Activated T-cell treated with anti-CD3 and anti-CD28 coated beads for 4 hours (primary cell): Measurements from ENCODE around the gene IGFLR1.

ENCODE experiments used
- DNase-seq: peaks from one replicate; pipeline ENCODE4 v3.0.0-alpha.2; 2020

Gene IGFLR1

DNA sequence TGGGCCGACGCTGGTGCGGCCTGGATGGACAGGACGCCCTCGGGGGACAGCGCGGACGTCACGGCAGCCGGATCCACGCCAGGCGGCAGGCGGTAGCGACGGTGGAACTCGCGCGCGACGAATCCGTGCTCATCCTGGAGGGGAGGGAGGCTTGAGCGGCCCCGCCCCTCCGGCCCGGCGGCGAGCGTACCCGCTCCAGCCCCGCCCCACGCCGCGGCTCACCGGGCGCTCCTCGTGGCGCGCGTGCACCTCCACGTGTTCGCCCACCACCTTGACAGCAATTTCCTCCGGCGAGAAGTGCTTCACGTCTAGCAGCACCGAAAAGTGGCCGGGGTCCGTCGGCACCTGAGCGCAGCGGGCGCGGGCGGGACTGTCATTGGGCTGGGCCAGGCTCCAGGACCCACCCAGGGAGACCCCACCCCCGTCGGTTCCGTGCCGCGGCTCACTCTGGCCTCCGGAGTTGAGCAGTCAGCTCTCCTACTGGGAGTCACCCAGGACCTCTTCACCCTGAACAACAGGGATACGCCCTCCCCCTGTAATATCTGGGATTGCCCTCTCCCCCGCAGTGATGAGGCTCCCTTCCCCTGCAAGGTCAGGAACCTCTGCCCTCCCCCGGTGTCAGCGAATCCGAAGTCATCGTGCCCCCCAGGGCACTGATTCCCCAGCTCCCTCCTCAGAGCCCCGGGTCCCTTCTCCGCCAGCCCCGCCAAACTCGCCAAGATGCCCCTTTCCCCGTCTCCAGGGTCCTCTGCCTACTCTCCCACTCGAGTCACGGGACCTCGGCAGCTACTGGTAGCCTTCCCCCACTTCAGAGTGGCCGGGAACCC, 13.5 kb upstream of the IGFLR1 start:
- peak; percentile 29 for DNase-seq

DNA sequence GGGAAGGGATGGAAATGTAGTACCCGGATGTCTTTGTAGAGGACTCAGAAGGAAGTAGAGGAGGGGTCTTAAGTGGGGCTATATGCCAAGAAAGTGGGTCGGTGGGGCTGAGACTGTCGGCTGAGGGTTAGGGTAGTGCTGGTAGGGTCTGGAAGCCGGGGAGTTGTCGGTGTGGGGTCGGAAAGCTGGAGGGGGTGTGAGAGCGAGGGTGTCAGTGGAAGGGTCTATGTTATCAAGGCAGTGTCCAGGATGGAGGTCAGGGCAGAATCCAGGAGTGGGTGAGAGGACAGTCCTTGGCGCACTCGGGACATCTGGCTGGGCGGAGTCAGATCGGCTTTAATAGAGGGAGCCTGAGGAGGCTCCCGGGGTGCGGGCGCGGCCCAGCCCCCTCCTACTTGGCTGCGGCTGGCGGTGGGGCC, 12.9 kb upstream of the IGFLR1 start:
- no peak for DNase-seq

DNA sequence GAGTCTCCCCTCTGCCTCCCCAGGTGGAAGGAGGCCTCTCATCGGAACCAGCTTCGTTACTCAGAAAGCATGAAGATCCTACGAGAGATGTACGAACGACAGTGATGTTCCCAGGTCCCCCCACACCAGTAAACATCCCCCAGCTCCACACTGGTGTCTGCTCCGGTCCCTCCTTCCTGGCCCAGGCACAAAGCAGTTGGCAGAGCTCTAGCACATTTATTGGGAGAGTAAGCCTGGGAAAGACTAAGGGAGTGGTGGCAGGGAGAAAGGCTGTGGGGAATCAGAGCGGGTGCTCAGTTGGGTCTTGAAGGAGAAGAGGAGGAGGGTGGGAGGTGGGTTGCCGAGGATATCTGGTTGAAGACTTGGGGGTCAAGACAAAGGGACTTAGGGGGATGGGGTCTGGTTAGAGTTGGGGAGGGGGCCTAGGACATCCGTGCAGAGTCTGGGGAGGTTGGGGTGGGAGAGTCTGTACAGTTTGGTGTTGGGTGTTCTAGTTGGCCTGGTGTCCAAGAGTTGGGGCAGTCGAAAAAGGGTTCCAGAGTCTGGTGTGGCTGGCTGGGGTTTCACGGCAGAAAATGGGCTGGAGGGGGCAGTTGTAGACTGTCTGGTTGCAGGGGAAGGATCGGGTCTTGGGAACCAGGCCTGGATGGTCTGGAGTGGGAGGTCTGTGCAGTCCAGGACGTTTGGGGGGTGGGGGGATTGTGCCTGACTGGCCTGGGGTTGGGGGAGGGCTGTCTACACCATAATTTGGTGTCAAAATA, 12.3 kb upstream of the IGFLR1 start:
- no peak for DNase-seq

DNA sequence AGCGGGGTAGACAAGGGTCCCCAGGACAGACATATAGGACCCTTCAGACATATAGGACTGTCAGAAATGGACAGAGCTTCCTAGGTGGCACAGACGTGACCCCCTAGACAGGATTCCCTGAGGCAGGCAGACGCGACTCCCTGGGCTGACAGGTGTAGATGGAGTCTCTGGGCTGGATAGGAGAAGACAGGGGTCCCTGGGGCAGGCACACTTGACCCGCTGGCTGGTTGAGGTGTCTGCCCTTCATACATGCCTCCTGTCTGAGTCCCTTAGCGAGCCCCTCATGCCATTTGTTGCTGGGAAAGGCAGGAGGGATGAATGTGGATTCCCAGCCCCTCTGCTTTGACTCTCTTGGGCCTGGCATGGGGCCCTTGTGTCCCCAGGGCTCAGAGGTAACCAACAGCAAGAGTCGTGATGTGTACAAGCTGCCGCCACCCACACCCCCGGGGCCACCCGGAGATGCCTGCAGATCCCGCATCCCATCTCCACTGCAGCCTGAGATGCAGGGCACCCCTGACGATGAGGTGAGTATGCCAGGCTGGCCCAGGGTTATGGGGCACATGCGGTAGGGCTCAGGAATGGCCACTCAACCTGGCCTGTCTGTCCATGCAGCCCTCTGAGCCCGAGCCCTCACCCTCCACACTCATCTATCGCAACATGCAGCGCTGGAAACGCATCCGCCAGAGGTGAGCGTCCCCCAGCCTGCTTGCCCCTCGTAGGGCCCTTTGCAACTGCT, 11.6 kb upstream of the IGFLR1 start:
- DNase-seq: no peak

DNA sequence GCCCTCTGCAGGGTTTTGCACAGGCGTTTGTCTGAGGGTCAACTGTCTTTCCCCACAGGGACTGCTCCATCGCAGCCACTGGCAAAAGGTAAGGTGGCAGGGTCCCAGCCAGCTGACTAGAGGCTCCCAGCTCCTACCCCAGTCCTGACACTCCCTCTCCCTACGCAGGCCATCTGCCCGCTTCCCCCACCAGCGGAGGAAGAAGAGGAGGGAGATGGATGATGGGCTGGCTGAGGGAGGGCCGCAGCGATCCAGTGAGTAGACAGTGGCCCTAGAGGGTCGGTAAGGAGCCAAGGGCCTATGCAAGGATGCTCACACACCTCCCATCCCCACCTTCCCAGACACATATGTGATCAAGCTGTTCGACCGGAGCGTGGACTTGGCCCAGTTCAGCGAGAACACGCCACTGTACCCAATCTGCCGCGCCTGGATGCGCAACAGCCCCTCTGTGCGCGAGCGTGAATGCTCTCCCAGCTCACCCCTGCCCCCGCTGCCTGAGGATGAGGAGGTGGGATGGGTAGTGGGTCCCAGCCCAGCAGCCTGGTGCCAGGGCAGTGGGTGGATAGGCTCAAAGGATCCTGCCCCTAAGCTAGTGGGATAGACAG, 10.6 kb upstream of the IGFLR1 start:
- DNase-seq: no peak

DNA sequence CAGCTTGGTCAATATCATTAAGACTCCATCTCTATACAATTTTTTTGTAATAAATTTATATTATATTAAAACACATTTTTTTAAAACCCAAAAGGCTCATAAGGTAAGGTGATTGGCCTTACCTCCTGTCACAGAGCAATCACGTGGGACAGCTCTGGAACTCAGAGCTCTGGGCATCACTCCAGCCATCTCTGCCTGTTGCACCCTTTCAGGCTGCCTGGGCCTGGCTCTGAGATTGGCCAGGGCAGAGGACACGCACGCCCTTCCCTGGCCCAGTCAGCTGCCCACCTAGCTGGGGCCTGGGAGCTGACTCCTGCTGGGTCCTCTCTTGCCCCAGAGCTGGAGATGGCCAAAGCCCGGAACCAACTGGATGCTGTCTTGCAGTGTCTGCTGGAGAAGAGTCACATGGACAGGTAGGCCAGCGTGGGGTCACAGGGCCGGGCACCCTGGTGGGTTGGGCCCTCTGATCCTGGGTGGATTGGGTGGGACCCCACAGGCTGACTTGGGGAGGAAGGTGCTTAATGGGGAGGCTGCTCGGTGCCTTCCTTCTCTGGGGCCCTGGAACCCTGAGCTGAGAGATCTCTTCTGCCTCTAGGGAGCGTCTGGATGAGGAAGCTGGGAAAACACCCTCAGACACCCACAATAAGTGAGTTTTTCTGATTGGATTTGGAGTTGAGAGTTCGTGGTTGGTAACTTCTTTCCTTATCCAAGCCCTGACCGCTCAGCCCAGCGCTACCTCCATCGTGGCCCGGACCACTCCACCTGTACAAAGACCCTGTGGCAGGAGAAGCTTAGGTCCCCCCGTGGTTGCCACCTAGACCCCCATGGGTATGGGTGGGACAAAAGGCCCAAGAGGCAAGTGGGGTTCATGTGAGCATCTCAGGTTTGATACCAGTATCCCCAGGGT, 9.8 kb upstream of the IGFLR1 start:
- DNase-seq: no peak

DNA sequence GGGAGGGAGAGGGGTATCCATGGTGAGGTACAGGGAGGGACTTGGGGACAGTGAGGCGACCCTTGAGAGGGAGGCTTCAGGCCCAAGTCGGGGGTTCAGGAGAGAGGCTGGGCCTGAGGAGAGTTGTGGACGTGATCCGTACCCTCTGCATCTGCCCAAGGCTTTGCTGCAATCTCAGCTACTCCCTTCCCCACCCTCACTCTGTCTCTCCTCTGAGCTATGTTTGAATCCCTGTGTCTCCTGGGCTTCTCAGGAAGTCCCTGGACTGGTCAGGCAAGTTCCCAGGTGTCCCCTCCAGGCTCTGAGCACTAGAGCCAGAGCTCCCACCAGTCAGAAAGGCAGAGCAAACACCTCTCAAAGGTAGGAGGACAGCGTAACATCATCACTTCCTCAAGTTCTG, 7.9 kb upstream of the IGFLR1 start:
- DNase-seq: no peak

DNA sequence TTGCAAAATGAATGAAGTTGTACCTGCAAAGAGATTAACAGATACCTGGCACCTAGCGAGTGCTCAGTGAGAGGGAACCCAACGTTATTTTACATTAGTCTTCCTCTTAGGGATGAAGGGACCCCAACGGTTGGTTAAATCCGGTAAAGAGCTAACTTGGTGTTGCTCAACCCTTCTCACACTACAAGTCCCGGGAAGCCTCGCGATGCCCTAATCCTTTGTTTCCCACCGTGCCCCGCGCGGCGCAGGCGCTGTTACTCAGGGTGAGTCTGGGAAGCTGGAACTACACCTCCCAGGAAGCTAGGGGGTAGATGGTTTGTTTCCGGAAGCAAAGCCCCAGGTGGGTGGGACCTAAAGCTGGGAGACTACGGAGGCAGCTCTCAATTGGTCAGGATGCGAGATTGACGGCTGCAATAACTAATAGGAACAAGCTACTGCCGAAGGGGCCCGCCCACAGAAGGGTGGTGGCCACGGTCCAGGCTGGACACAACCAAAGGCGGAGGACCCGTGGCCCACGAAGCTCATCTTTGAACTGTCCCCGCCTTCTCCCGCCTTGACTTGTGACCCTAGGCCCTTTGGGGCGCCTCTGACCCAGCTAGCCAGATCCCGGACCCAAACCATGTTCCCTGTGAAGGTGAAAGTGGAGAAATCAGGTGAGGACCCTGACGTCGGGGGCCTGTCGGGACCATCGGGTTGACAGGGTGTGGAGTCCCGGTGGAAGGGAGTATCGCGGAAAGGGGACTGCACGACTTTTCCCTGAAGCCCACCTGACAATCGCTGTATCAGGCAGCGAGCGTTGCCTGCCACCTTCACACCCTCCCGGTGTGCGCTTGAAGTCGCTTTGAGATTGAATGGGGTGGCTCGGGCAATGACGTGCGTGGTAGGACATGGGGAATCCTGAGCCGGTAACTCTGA, 6.1 kb upstream of the IGFLR1 start, which contains the start of gene LIN37:
Gene LIN37 (plus strand): TSS at position 471 of the 915 bp plus-strand sequence. CDS start 149 bp downstream, at position 620.
- peak; percentile 97 for DNase-seq

DNA sequence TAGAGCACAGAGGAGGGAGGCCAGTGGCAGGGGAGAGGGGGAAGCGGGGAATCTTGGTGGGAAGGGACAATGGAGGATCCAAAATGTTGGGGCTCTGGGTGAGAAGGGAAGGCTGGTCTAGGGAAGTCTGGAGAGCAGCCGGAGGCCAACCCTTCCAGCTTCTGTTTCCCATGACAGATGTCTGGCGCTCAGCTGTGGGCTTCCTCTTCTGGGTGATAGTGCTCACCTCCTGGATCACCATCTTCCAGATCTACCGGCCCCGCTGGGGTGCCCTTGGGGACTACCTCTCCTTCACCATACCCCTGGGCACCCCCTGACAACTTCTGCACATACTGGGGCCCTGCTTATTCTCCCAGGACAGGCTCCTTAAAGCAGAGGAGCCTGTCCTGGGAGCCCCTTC, 4.3 kb upstream of the IGFLR1 start:
- DNase-seq: no peak

DNA sequence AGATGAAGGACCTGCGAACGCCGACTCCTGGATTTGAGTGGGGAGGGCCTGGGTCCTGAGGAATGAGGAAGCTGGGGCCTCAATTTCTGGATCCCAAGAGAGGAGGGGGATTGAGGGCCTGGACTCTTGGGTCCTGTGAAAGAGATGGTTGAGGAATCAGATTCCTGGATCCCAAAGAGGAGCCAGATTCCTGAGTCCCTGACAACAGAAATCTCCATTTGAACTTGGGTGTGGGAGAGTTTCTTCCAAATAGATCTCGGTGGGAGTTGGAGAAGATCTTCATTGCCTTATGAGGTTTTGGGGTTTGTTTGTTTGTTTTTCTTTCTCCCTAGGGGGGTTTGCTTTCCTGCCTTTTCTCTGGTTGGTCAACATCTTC, 3.8 kb upstream of the IGFLR1 start:
- DNase-seq: no peak

DNA sequence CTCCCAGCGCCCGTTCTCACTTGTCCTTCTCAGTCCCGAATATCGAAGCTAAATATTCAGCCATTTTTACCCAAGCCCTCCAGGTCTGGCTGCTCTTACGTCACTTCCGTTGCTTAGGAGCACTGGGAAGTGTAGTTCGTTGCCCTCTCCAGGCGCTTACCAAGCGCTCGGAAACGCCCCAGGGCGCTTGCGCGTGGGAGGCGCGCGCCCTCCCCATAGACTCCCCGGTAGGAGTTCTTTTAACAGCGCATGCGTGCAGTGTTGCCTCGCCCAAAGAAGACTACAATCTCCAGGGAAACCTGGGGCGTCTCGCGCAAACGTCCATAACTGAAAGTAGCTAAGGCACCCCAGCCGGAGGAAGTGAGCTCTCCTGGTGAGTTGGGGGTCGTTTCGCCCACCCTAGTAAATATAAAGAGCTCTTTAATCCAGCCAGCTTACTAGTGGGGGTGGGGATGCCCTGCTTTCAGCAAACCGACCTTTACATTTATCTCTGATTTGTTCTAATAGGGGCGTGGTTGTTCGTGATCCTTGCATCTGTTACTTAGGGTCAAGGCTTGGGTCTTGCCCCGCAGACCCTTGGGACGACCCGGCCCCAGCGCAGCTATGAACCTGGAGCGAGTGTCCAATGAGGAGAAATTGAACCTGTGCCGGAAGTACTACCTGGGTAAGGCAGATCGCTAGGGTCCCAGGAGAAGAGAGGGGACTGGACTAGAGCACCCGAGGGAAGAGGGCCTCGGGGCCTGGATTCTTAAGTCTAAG, 3.3 kb upstream of the IGFLR1 start, which contains the start of the genes PSENEN and U2AF1L4:
Gene PSENEN (plus strand): TSS at position 324 of the 759 bp plus-strand sequence. CDS start 280 bp downstream, at position 604.
Gene U2AF1L4 (minus strand): TSS at position 91 of the 759 bp plus-strand sequence. CDS start 27 bp downstream, at position 64.
- peak; percentile 91 for DNase-seq

DNA sequence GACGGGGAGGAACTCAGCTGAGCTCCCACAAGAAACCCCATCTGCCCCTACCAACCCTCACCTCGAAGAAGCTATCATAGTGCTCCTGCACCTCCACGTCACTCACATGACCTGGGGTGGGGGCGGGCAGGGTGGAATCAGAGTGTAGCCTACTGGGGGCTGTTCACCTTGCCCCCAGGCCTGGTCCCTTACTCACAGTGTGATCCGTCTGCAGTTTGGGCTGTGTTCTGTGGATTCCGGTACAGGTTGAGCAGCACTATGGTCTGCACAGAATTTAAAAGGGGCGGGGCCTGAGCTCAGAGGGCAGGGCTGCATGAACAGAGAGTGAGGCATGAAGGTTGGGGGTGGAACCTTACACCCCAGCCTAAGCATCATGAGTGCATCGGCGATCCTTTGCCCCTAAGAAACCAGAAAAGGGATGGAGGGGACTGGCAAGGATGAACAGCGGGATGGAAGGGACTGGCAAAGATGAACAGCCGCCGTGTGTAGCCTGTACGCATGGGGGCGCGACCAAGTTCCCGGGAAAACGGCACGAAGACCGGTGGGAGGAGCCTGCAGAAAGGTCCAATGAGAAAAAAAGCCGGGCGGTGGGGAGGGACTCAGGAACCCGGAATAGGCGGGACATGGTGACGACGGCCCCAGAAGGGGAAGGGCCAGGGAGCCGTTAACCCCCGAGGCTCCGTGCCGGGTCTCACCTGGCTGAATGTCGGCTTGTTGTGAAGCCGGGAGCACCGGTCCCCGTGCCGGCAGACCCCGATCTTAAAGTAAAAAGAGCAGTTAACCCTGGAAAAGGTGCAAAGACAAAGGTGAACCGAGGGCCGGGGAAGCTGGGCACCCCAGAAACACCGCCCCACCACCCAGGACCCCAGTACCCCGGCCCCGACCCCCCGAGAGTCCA, 2.4 kb upstream of the IGFLR1 start:
- DNase-seq: peak; percentile 90

DNA sequence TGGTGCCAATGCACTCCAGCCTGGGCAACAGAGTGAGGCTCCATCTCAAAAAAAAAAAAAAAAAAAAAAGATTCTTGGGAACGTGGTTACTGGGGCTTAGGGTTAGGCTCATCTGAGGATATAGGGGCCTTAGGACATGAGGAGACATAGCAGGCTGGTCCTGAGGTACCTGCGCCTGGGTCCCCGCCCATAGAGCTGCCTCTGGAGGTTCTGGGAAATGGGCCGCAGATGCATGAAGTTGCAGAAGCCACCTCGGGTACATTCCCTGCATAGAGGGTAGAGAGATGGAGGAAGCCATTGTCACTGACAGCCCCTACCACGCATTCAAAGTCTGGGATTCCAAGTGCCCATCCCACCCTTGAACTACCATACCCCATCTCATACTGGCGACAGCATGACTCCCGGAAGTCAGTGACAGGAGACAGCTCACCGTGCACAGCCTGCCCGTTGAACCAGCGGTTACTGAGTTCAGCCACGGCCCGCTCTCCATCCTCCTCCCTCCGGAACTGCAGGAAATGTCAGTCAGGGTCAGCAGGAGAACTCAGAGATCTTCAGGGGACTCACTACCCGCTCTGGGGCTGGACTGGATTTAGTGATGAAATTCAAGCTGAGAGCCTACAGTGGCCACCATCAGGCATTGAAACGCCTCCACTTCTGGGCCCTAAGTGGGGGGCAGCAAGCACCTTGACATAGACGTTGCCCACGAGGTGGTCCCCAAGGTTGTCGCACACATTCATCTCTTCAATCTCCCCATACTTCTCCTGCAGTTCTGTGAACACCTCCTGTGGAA, 1.6 kb upstream of the IGFLR1 start:
- no peak for DNase-seq

DNA sequence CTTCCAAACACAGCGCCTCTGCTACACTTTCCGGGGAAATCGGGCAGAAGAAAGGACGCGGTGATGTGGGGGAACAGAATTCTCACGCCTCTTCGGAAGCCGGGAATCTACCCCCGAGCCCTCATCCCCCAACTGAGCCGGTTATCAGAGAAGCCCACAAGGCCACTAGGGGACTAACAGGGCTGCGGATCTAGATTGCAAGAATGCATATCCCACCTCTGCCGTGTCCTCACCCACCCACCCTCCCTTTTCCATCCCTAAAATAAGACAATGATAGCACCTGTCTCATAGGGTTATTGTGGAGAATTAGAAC, 1.1 kb downstream of the IGFLR1 start:
- DNase-seq: no peak

DNA sequence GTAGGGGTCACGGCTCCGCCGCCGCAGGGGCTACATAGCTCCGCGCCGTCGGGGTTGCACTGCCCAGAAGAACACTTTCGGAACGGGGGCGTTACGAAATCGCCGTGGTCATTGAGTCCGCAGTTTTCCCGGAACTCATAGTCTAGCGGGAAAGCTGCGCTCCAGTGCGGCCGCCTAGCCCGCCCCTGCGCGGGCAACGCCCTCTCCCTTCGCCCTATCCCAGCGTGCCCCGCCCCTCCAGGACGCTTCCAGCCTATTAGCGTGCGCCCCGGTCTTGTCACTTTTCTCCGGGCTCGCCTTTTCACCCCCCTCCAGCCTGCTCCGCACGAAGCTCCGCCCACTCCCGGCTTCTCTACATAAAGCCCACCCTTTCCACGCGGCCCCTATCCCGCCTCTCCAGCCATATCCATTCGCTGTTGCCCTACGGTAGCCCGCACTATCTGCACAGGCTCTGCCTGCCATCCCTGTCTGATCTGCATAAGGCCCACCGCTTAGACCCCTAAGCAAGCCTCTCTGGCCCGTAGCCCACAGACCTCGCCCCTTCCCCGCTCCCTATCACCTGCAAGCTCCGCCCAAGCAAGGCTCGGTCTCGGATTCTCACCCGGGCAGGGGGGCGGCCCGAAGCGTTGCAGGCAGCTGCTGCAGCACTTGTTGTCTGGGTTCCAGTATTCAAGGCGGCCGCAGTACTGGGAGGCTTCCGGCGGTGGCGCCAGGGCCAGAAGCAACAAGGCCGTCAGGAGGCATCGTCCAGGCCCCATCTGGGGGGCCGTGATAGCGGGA, 1.6 kb downstream of the IGFLR1 start:
- DNase-seq: peak; percentile 92

DNA sequence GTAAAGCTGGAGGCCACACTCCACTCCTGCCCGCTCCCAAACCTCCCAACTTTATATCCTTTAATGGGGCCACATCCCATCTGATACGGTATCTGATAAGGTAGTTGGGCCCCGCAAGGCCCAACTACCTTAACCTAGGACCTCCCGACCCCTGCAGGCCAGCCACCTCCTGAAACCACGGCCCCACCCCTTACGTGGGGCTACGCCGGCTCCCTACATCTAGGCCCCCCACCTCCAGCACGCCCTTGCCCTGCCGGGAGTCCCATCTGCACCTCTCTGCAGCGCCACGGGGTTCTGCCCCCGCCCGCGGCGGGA, 2.2 kb downstream of the IGFLR1 start:
- no peak for DNase-seq
